HUES48 (cell line): Measurements from ENCODE around the gene CRELD1.

Experiments used
- H3K27ac ChIP-seq: one replicate; pipeline ENCODE4 v1.7.0; 2013; ENCODE audit warnings: low read depth, low read length, inconsistent platforms
- H3K27me3 ChIP-seq: 2 replicates; pipeline ENCODE4 v1.6.1; 2013; ENCODE audit warnings: mild to moderate bottlenecking, low read length; ENCODE audit not compliant: control insufficient read depth, insufficient read depth
- H3K36me3 ChIP-seq: 2 replicates; pipeline ENCODE4 v1.6.1; 2013; ENCODE audit warnings: low read length; ENCODE audit not compliant: control insufficient read depth, insufficient read depth
- H3K4me1 ChIP-seq: 2 replicates; pipeline ENCODE4 v1.6.1; 2013; ENCODE audit warnings: mild to moderate bottlenecking, low read length; ENCODE audit not compliant: control insufficient read depth, insufficient read depth
- H3K4me3 ChIP-seq: 2 replicates; pipeline ENCODE4 v1.5.1; 2013; ENCODE audit warnings: mild to moderate bottlenecking, low read depth, low read length
- H3K9ac ChIP-seq: 2 replicates; pipeline ENCODE4 v1.6.1; 2013; ENCODE audit warnings: mild to moderate bottlenecking, low read depth, low read length, moderate library complexity
- H3K9me3 ChIP-seq: 2 replicates; pipeline ENCODE4 v1.6.1; 2013; ENCODE audit warnings: low read length; ENCODE audit not compliant: control insufficient read depth, insufficient read depth

The CRELD1 gene

GRCh38 chr3:9947025-9947995 is 13.7 kb downstream of the CRELD1 start:
- H3K4me3 ChIP-seq, result peak overlapping the region; percentile 69
- H3K27ac ChIP-seq, result no peak overlapping the region
- H3K36me3 ChIP-seq, result peaks cover 10% of the 10 kb centered on the region; the same call in 1 of the 2 replicates
- no peak overlapping the region for H3K9ac ChIP-seq
- 0 out of 2 replicates have a peak, but pooled peaks cover 3% of the 10 kb centered on the region for H3K27me3 ChIP-seq
- no peaks in the 10 kb centered on the region; the same call in 1 of the 2 replicates for H3K4me1 ChIP-seq
- H3K9me3 ChIP-seq, result no peaks in the 10 kb centered on the region

GRCh38 chr3:9948586-9948985 is 15.0 kb downstream of the CRELD1 start:
- H3K9ac ChIP-seq, result no peak overlapping the region
- peaks cover 10% of the 10 kb centered on the region; the same call in 1 of the 2 replicates for H3K36me3 ChIP-seq
- no peak overlapping the region for H3K27ac ChIP-seq
- no peaks in the 10 kb centered on the region for H3K9me3 ChIP-seq
- no peaks in the 10 kb centered on the region; the same call in 1 of the 2 replicates for H3K4me1 ChIP-seq
- H3K27me3 ChIP-seq, result 0 out of 2 replicates have a peak, but pooled peaks cover 3% of the 10 kb centered on the region
- H3K4me3 ChIP-seq, result no peak overlapping the region

GRCh38 chr3:9949115-9949514 is 15.5 kb downstream of the CRELD1 start:
- no peaks in the 10 kb centered on the region for H3K9me3 ChIP-seq
- no peak overlapping the region for H3K9ac ChIP-seq
- H3K27me3 ChIP-seq, result 0 out of 2 replicates have a peak, but pooled peaks cover 3% of the 10 kb centered on the region
- peaks cover 10% of the 10 kb centered on the region; the same call in 1 of the 2 replicates for H3K36me3 ChIP-seq
- H3K4me3 ChIP-seq, result no peak overlapping the region
- no peak overlapping the region for H3K27ac ChIP-seq
- H3K4me1 ChIP-seq, result peaks cover 2% of the 10 kb centered on the region; the same call in 1 of the 2 replicates

- no peaks in the 10 kb centered on the region for H3K9me3 ChIP-seq
- H3K27me3 ChIP-seq, result 0 out of 2 replicates have a peak, but pooled peaks cover 3% of the 10 kb centered on the region
- H3K27ac ChIP-seq, result no peak overlapping the region
- peaks cover 10% of the 10 kb centered on the region; the same call in 1 of the 2 replicates for H3K36me3 ChIP-seq
- no peak overlapping the region for H3K9ac ChIP-seq
- H3K4me3 ChIP-seq, result no peak overlapping the region
- H3K4me1 ChIP-seq, result peaks cover 7% of the 10 kb centered on the region
Measured at GRCh38 chr3:9949626-9950025, 16.0 kb downstream of the CRELD1 start.

GRCh38 chr3:9951126-9951525 is 17.5 kb downstream of the CRELD1 start:
- peaks cover 4% of the 10 kb centered on the region; the same call in 1 of the 2 replicates for H3K27me3 ChIP-seq
- H3K27ac ChIP-seq, result no peak overlapping the region
- H3K4me1 ChIP-seq, result peaks cover 20% of the 10 kb centered on the region
- H3K36me3 ChIP-seq, result peaks cover 10% of the 10 kb centered on the region; the same call in 1 of the 2 replicates
- no peak overlapping the region for H3K9ac ChIP-seq
- H3K4me3 ChIP-seq, result peak overlapping the region; percentile 78; the same call in 1 of the 2 replicates
- no peaks in the 10 kb centered on the region for H3K9me3 ChIP-seq

GRCh38 chr3:9951598-9951961 is 17.9 kb downstream of the CRELD1 start:
- H3K4me1 ChIP-seq, result peaks cover 21% of the 10 kb centered on the region
- no peak overlapping the region for H3K9ac ChIP-seq
- peak overlapping the region; percentile 78 for H3K4me3 ChIP-seq
- H3K27me3 ChIP-seq, result peaks cover 4% of the 10 kb centered on the region; the same call in 1 of the 2 replicates
- H3K9me3 ChIP-seq, result no peaks in the 10 kb centered on the region
- no peak overlapping the region for H3K27ac ChIP-seq
- peaks cover 10% of the 10 kb centered on the region; the same call in 1 of the 2 replicates for H3K36me3 ChIP-seq

GRCh38 chr3:9951962-9952805 is 18.6 kb downstream of the CRELD1 start, which contains the start of gene PRRT3:
TSS of gene PRRT3 (minus strand) at chr3:9952408. CDS start at chr3:9950115, 2,293 bp downstream.
- Histone ChIP-seq H3K36me3 (peaks cover 10% of the 10 kb centered on the region; the same call in 1 of the 2 replicates), H3K4me3 (peak within 1 kb of the TSS; percentile 78), H3K9me3 (no peaks in the 10 kb centered on the region), H3K27me3 (peaks cover 4% of the 10 kb centered on the region; the same call in 1 of the 2 replicates), H3K27ac (no peak within 1 kb of the TSS), H3K4me1 (peaks cover 21% of the 10 kb centered on the region), H3K9ac (no peak within 1 kb of the TSS)

- H3K9ac ChIP-seq, result no peak overlapping the region
- peaks cover 4% of the 10 kb centered on the region; the same call in 1 of the 2 replicates for H3K27me3 ChIP-seq
- no peak overlapping the region for H3K4me3 ChIP-seq
- peaks cover 21% of the 10 kb centered on the region for H3K4me1 ChIP-seq
- H3K36me3 ChIP-seq, result no peaks in the 10 kb centered on the region
- no peaks in the 10 kb centered on the region for H3K9me3 ChIP-seq
- peak overlapping the region; percentile 1 for H3K27ac ChIP-seq
Measured at GRCh38 chr3:9955067-9955502, 21.5 kb downstream of the CRELD1 start.

GRCh38 chr3:9955611-9956352 is 22.1 kb downstream of the CRELD1 start:
- no peaks in the 10 kb centered on the region for H3K36me3 ChIP-seq
- H3K27ac ChIP-seq, result no peak overlapping the region
- H3K27me3 ChIP-seq, result peaks cover 4% of the 10 kb centered on the region; the same call in 1 of the 2 replicates
- no peaks in the 10 kb centered on the region for H3K9me3 ChIP-seq
- no peak overlapping the region for H3K9ac ChIP-seq
- peaks cover 21% of the 10 kb centered on the region for H3K4me1 ChIP-seq
- no peak overlapping the region for H3K4me3 ChIP-seq

- Histone ChIP-seq H3K9ac (no peak overlapping the region), H3K9me3 (no peaks in the 10 kb centered on the region), H3K27ac (no peak overlapping the region), H3K4me1 (peaks cover 21% of the 10 kb centered on the region), H3K27me3 (peaks cover 4% of the 10 kb centered on the region; the same call in 1 of the 2 replicates), H3K36me3 (no peaks in the 10 kb centered on the region), H3K4me3 (no peak overlapping the region)
Measured at GRCh38 chr3:9957214-9957613, 23.6 kb downstream of the CRELD1 start.
